GM18870 (cell line): ENCODE results near the gene CRYBG1.
"Not testable (repeated sequence)": the region's sequence is repeated elsewhere in the genome, so short reads cannot be mapped to it uniquely, and the experiment has no call there.

Experiments
- ATAC-seq: cut with Tn5 transposase; IDR thresholded peaks from one replicate; pipeline ENCODE4 v1.9.1; 2021; ENCODE audit warnings: moderate library complexity; ENCODE audit not compliant: unreplicated experiment

Gene CRYBG1

GRCh38 chr6:106574741-106575458 lies 214.4 kb downstream of the CRYBG1 start:
- no peak for ATAC-seq

DNA sequence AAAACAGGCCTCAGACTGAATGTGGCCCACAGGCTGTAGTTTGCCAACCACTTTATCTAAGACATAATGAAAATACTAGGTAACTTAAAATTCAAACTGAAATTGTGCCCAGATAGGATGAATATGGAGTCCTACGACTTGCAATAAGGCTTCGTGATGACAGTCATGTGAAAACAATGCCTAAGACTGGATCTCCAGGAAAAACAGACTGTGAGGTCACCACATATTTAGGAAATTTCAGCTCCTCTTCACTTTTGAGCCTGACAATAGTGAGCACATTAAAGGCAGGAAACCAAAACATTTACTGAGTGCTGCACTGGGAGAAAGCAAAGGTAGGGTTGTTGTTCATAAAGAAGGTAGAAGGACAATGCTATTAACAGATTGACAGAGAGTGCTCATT lies 218.8 kb downstream of the CRYBG1 start:
- no peak for ATAC-seq

- no peak for ATAC-seq
Observed at GRCh38 chr6:106581468-106581867, 221.0 kb downstream of the CRYBG1 start.

- no peak for ATAC-seq
Observed at GRCh38 chr6:106586815-106587415, 226.4 kb downstream of the CRYBG1 start.

DNA sequence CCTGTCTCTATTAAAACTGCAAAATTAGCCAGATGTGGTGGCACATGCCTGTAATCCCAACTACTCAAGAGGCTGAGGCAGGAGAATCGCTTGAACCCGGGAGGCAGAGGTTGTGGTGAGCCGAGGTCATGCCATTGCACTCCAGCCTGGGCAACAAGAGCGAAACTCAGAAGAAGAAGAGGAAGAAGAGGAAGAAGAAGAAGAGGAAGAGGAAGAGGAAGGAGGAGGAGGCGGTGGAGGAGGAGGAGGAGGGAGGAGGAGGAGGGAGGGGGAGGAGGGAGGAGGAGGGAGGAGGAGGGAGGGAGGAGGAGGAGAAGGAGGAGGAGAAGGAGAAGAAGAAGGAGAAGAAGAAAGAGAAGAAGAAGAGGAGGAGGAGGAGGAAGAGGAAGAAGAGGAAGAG lies 228.4 kb downstream of the CRYBG1 start:
- not testable (repeated sequence) for ATAC-seq

- no peak for ATAC-seq
Observed at GRCh38 chr6:106591111-106591825, 230.8 kb downstream of the CRYBG1 start.

GRCh38 chr6:106599440-106599839 lies 238.9 kb downstream of the CRYBG1 start:
- no peak for ATAC-seq

DNA sequence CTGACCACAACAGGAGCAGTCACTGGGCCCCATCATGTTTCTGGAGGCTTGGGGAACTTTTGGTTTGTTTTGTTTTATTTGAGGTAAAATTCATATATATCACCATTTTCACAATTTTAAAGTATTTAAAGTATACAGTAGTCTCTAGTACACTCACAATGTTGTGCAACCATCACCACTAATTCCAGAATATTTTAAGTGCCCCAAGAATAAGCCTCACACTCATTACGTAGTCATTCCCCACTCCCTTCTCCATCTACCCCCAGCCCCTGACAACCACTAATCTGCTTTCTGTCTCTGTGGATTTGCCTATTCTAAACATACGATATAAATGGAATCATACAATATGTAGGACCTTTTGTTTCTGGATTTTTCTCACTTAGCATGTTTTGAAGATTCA lies 239.8 kb downstream of the CRYBG1 start:
- no peak for ATAC-seq

DNA sequence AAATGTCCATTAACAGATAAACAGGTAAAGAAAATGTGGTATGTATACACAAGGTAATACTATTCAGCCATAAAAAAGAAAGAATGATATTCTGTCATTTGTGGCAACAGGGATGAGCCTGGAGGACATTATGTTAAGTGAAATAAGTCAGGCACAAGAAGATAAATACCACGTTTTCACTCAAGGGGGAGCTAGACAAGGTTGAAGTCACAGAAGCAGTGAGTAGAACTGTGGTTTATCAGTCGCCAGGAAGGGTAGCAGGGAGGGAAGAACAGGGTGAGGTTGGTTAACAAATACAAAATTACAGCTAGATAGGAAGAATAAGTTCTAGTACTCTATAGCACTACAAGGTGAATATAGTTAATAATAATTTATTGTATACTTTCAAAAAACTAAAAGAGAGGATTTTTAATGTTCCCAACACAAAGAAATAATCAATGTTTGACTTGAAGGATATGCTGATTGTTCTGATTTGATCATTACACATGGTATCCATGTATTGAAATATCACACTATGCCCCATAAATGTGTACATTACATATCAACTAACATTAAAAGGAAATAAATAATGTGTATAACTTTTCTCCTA lies 247.7 kb downstream of the CRYBG1 start:
- peak; percentile 64 for ATAC-seq

- no peak for ATAC-seq
Observed at GRCh38 chr6:106609699-106610098, 249.2 kb downstream of the CRYBG1 start.

DNA sequence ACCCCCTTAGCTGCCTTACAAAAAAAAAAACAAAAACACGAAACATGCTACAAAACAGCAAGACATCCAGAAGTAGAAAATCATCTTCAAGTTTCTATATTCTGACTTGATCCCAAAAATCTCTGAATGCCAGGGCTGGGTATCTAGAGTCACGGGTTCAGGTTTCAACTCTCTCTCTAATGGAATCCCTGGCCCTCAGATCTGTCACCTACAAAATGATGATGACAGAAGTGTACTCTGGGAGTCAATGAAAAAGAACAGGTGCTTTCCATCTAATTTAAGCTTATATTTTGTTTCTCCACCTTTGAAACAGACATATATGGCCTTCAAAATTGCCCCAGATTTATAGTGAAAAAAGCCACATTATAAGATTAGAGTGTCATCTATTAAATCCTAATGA lies 250.5 kb downstream of the CRYBG1 start:
- ATAC-seq = no peak

- ATAC-seq = no peak
Observed at GRCh38 chr6:106612671-106613416, 252.3 kb downstream of the CRYBG1 start.

- no peak for ATAC-seq
Observed at GRCh38 chr6:106613590-106613989, 253.1 kb downstream of the CRYBG1 start.

GRCh38 chr6:106614166-106614565 lies 253.6 kb downstream of the CRYBG1 start:
- no peak for ATAC-seq

DNA sequence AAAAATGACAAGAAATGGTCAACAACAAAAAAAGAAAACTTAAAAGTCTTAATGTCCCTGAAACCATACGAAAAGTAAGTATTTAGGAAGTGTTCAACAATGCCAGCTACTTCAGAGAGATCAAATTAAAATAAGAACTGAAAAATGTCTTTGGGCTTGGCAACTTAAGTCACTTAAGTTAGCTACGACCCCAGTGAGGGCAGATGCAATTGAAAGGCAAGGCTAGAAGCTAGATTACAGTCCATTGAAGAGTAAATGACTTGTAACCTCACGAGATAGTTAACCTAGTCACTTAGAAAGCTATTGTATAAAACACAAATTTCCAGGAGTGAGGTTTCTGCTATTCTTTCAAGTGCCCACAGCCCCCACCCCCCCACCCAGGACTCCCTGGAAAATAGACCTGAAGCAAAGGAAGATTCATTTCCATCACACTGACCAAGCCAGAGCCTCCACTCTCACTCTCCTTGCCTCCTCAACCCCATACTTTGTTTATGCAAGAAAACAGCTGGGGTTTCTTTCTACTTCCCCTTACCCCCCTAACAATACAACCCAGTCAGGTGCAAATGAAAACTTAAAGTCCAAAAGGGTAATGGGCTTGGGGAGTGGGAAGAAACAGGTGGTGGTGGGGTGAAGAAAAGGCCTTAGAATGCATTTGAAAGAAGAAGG lies 254.2 kb downstream of the CRYBG1 start:
- ATAC-seq = no peak

- peak; percentile 74 for ATAC-seq
Observed at GRCh38 chr6:106617302-106617701, 256.8 kb downstream of the CRYBG1 start.

DNA sequence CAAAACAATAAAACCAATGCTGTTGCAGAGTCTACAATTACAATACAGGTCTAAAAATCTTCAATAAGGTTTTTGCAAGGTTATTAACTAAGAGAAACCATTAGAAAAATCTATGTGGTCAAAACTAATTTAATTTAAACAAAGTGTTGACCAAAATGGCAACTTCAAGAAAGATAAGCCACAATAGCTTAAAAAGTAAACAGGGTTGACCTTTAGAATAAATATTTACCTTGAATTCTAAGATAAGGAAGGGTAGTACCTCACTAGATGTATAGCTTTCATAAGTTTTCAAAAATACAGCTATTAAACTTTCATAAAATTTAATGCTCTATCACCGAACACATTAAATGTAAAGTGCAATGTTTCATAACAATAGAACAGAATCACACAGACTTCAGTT lies 257.3 kb downstream of the CRYBG1 start:
- no peak for ATAC-seq

GRCh38 chr6:106618324-106618723 lies 257.8 kb downstream of the CRYBG1 start:
- no peak for ATAC-seq

DNA sequence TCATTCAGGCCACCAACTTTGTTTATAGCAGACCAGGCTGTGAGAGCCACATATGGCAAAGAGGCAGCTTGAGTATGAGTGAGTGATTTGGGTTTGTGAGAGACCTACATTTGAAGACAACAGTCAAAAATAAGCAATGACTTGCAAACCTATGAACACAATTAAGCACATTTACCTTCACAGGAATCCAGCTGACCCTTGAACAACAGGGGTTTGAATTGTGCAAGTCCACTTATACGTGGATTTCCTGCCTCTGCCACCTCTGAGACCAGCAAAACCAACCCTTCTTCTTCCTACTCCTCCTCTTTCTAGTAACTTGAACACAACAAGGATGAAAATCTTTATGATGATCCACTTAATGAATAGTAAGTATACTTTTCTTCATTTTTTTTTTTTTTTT lies 258.7 kb downstream of the CRYBG1 start:
- no peak for ATAC-seq

DNA sequence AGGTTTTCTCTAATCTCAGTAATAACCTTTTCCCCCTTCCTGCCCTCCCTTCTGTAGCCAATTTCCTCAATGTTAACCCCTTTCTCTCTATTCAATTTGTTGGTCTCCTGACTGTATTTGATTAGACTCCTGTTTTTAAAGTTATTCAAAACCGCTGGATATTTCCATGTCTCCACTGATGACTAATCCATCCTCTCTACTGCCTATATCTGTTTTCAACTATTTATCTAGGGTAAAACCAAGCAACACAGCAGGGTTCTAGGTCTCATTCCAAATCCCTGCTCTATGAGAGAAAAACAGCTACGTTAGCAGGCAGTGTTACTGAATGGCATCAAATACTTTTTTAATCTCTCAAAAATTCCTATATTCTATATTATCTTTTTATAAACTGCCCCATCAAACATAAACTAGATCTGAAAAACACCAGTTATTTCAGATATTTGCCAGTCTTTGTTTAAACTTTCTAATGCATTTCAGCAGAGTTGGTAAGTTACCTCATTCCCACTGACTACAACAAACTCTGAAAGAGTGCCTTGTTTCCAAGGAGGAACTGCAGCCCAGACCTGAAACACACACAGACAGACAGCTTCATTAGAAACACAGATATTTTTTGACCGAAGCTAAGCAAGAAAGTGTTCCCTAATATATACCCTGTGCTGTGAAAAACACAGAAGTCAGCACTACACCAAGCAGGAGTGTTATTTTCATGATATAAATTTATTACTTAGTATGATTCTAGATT lies 260.6 kb downstream of the CRYBG1 start:
- no peak for ATAC-seq
